ENCODE results near the gene DZIP1.
A peak's percentile ranks its signal among the peaks of the same experiment; 100 is the strongest.

DZIP1 gene

DNA sequence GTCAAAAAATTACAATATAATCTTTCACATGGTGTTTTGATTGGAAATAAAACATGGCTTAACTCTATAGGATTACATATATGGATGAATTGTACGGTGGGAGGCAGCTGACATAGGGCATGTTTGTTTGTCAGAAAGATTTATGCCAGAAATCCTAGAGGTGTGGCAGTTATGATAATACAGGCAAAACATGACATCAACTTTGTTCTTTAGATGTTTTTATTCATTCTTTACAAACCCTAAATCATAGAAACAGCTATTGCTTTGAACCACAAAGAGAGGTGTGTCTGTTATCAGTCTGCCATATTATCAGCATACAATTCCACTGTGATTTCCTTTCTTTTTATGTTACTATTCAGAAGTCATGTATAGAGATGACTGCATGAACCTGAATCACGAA is 100.2 kb downstream of the DZIP1 start:
- no peak for DNase-seq

DNA sequence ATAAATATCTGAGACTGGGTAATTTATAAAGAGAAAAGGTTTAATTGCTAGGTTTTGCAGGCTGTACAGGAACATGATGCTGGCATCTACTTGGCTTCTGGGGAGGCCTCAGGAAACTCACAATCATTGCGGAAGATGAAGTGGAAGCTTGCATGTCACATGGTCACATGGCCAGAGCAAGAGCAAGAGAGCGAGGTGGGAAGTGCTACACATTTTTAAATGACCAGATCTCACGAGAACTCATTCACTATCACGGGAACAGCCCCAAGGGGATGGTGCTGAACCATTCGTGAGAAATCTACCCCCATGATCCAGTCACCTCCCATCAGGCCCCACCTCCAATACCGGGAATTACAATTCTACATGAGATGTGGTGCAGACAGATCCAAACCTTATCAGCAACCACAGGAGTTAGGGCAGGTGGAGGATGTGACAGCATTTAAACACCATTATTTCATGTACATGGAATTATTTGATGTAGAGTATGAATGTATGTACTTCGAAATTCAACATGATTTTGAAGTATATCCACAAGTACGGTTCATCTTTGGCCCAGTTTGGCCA is 102.5 kb downstream of the DZIP1 start:
- DNase-seq = no peak

DNA sequence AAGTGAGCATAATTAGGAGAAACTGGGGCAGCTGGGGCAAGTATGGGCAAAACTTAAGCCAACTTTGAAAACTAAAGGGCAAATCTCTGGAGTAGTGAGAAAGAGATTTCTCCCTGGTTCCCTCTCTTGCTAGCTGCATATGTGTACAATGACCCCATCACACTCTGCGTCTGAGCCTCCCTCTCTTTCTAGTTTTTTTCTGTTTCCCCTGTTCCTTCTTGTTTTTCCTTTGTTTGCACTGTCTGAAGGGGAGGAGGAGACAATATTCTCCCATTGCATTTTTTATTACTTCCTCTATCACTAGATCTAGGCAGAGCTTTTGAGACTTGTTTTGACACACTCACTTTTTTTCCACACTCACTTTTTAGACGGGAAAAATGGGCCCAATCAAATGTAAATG is 103.2 kb downstream of the DZIP1 start:
- DNase-seq = no peak

DNA sequence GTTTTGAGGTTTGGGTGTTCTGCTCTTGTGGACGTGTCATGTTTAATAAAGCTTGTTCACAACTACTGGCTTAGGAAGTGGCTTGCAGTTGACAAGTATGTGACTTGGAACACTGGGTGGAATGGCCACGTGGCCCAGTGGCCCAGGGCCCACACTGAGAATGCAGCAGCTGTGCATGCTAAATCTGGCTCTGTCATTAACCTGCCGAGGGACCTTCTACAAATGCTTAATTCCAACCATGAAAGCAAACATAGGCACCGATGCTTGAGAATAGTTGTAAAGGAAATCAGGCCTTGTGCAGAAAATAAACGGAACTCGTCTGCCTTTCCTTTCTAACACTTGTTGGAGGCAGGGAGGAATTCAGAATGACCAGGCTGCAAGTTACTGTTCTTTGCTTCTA is 103.6 kb downstream of the DZIP1 start:
- no peak for DNase-seq

DNA sequence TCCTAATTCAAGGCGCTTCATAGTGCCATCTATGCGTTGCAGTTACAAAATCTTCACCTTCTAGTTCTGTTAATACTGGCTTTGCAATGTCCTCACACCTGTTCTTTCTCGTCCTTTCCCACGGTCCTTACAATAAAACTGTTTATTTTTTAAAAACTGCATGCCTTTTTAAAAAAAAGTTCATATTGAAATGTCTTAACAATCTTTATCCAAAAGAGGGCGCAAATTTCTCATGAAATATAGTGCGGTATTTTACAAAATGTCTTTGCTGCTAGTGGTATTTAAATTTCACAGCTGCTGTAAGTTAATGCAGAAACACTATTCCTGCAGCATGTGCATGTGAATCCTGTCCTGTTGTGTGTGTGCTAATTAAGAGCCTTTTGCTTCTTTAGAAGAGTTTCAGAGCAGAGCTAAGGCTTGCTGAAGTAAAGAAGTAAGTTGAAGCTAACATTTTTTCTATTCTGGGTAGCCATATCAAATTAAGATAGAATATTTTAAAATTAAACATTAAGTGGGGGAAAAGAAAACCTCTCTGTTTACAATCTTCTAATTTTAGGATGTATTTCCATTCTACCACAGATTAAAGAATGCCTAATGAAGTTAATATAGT is 107.8 kb downstream of the DZIP1 start:
- peak; percentile 64 for DNase-seq

DNA sequence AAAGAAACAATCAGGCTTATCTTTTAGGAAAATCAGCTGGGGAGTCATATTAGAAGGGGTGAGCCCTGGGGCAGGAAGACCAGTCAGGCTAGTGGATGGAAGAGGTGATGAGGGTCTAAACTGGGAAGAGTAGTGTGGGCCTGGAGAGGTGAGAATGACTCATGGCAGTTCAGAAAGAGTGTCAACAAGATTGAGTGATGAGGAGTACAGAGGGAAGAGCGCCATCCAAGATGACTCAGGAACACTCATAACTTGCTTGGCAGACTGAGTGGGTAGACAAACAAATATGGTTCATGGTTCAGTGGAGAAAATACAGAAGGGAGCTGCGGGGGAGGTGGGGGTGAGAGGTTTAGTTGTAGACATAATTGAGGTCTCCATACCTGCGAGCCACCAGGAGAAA is 109.3 kb downstream of the DZIP1 start:
- peak; percentile 52 for DNase-seq

DNA sequence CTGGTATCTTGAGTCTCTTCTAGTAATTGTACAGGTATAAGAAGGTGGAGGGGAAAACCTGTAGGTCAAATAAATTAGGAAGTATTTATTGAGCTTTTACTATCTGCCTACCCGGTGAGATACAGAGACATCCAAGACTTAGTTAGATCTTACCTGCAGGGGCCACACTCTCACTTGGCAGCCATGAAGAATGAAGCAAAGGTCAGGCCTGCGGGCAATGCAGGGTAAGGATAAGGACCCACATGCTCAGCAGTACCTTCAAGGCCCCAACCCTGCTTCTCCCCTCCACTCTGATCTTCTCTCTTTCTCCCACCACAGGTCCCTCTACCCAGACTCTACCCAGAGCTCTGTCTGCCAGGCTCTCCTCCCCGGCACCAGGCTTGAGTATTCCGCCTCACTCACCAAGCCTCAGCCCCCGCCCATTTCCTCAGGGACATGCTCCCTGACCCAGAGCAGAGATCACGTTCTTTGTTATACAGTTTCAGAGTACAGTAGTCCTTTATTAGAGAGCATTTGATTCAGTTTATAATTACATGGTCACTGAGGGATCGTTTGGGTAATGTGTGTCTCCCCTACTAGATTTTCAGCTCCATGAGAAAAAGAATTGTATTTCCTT is 110.9 kb downstream of the DZIP1 start:
- no peak for DNase-seq

DNA sequence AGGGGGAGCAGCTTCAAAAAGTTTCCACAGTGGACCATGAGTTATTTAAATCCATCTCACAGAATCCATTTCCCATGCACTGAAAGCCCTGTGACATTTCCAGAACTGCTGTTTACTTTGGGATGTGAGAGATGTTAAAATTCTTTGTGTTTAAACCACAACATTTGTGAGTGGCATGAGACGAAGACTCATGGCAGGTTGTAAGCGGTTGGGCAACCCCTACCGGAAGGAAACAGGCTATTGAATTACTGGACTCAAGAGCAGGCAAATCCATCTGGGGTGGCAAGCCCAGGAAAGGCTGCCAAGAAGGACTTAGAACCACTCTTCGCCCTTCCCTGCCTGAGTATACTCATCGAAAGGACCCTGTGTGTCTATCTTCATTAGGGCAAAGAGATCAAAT is 114.3 kb downstream of the DZIP1 start:
- DNase-seq = peak; percentile 82
